ENCODE measurements around the gene ORAI2.
"Not testable (repeated sequence)": the region's sequence is repeated elsewhere in the genome, so short reads cannot be mapped to it uniquely, and the experiment has no call there.

The ORAI2 gene

DNA sequence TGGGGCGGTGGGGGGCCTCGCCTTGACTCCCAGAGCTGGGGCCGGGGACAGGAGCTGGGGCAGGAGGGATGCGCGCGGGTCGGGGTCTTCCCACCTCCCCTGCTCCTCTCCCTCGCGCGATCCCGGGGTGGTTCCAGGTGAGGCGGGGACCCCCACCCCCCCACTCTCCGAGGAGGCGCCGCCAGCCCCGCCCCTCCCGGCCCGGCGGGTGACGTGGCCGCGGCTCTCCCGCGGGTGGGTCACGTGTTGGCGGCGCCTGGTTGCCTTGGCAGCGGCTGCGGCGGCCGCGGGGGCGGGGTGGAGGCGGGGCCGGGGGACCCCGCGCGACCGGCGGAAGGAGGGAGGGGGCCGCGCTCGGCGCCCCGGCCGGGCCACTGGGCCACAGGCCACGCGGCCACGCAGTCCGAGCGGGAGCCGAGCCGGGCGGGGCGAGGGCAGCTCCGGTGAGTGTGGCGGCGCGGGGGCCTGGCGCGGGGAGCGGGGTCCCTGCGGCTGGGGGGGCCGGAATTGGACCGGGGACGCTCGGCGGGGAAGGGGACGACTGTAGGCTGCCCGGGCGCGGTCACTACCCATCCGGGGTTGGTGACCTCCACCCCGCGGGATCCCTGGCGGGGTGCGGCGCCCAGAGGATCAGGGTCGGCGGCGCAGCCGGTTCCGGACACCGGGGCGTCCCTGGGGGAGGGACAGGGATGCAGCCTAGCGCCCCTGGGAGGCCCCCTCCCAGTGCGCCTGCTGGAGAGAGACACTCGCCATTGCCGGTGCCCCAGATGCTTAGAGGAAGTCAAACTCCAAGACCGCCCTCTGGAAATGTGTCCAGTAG is at the start of gene ORAI2:
TSS of gene ORAI2 (plus strand) at position 357 of the 820 bp plus-strand sequence. CDS start 5,382 bp downstream, outside the sequence.
- DNase-seq (ENCODE audit: low read depth, low spot score): no peak

DNA sequence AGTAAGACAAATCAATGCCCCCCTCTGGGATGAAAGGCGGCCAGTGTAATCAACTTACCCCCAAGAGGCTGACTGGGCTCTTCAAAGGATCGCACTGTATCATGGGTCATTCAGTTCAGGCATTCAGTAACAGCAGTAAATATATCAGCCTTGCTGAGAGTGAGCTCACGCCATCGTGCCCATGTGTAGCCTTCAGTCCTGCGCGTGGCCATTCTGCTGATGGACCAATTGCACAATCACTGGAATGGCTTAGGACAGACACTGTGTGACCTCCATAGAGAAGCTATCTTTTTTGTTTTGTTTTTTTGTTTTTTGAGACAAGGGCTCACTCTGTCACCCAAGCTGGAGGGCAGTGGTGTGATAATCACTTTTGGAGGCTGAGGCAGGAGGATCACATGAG is 46.3 kb upstream of the ORAI2 start:
- DNase-seq (ENCODE audit: low read depth, low spot score): no peak

GRCh38 chr7:102389810-102390209 is 43.6 kb upstream of the ORAI2 start:
- no peak for DNase-seq (ENCODE audit: low read depth, low spot score)

DNA sequence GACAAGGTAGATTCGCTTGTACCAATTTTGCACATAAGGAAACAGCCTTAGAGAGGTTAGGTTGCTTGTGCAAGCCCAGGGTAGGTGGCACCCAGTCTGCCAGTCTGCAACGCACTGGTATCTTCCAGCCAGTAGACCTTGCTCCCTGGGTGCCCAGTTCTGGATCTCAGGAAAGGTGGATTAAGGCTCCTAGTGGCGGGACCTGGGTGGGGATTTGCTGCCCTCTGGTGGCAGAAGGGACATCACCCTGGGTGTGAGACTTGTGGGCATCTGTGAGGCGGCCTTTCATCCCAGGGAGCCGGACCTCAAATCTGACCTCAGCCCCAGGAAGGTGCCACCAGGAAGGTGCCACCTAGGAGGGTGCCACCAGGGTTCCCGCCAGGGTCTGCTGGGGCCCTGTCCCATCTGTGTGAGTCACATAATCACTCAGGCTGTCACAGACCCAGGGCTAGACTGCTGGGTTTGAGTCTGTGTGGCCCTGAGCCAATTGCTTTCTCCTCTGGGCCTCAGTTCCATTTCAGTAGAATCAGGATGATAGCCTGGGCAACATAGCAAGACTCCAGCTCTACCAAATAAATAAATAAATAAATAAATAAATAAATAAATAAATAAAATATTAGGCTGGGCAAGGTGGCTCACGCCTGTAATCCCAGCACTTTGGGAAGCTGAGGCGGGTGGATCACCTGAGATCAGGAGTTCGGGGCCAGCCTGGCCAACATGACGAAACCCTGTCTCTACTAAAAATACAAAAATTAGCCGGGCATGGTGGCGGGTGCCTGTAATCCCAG is 42.5 kb upstream of the ORAI2 start:
- peak; percentile 53 for DNase-seq (ENCODE audit: low read depth, low spot score)

DNA sequence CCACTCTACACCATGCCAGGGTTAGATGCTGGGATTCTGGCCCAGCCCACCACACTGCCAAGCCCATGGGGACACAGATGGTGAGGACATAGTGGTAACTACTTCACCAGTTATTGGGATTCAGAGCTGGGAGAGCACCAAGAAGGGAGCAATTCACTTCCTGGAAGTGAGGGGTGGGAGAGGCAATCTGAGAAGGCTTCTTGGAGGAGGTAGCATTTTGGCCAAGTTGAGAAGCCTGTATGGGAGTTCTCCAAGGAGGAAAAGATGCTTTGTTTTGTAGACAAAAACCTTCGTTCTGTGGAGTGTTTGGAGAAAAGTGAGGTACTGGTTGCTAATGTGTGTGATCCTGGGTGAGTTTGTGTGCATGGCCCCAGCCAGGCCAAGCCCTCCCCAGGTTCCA is 41.0 kb upstream of the ORAI2 start:
- DNase-seq (ENCODE audit: low read depth, low spot score): no peak

- DNase-seq (ENCODE audit: low read depth, low spot score): no peak
Observed at GRCh38 chr7:102393467-102393866, 39.9 kb upstream of the ORAI2 start.

DNA sequence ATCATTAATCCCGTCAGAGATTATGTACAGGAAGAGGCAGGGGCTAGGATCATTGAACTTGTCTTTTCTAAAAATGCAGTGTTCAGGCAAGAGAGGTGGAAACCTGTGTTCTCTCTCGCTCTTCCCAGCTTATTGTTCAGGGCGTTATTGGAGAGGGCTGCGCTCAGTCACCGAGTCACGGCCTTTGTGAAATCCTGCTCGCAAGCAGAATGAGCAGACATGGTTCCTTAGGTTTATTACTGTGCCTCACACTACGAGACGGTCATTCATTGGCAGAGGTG is 37.8 kb upstream of the ORAI2 start:
- no peak for DNase-seq (ENCODE audit: low read depth, low spot score)

GRCh38 chr7:102395873-102396709 is 37.3 kb upstream of the ORAI2 start, which contains the start of gene PRKRIP1:
Gene PRKRIP1 (plus strand): TSS chr7:102396363. CDS start chr7:102396412, 49 bp downstream.
- peak; percentile 83 for DNase-seq (ENCODE audit: low read depth, low spot score)

- DNase-seq (ENCODE audit: low read depth, low spot score): no peak
Observed at GRCh38 chr7:102396710-102397019, 36.7 kb upstream of the ORAI2 start.

GRCh38 chr7:102398543-102398942 is 34.8 kb upstream of the ORAI2 start:
- no peak for DNase-seq (ENCODE audit: low read depth, low spot score)

- DNase-seq (ENCODE audit: low read depth, low spot score): no peak
Observed at GRCh38 chr7:102400360-102400759, 33.0 kb upstream of the ORAI2 start.

GRCh38 chr7:102403563-102403962 is 29.8 kb upstream of the ORAI2 start:
- DNase-seq (ENCODE audit: low read depth, low spot score): no peak

DNA sequence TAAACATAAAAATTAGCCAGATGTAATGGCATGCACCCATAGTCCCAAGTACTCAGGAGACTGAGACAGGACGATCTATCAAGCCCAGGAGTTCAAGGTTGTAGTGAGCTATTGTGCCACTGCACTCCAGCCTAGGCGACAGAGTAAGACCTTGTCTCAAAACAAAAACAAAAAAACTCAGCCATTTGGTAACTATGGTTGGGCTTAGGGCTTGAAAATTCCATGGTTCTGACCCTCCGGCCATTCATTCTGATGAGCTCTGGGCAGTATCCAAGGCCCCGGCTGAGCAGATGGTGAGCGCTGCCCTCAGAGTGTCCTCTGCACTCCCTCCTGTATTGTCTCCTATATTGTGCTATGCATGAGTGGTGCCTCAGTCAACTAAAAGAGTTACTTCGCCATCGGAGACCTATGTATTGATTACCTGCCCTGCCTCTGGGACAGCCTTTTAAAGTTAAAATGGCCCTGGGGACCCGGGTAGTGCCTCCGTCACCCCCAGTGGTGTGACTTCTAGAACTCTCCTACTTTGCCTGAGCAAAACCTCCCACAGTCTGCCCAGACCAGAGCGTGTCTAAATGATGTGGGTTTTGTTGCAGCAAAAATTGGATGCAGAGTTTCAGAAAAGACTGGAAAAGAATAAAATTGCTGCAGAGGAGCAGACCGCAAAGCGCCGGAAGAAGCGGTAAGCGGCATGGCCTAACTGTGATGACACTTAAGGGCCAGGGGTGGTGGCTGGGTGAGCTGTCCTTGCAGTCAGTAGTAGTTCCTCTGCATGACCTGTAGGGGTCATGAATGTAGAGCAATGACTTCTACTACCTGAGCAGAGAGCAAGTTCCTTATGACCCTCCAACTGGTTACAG is 29.1 kb upstream of the ORAI2 start:
- no peak for DNase-seq (ENCODE audit: low read depth, low spot score)

GRCh38 chr7:102404862-102405188 is 28.6 kb upstream of the ORAI2 start:
- DNase-seq (ENCODE audit: low read depth, low spot score): not testable (repeated sequence)

DNA sequence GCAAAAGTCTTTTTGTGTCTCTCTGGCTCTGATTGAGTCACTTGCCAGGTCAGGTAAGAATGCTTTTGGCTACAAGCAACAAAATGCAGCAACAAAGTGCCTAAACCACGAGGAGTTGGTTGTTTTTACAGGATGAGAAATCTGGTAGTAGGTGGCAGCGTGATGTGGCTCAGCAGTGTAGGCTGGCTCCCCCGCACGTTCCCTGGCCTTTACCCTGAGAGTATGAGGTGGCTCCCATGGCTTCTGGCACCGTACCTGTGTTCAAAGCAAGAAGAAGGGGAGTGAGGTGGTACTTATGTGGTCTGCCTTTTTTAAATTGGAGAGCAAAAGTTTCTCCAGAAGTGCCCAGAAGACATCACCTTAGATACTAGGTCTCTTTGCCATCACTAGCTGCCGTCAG is 25.5 kb upstream of the ORAI2 start:
- no peak for DNase-seq (ENCODE audit: low read depth, low spot score)

GRCh38 chr7:102408530-102408929 is 24.8 kb upstream of the ORAI2 start:
- DNase-seq (ENCODE audit: low read depth, low spot score): not testable (repeated sequence)

DNA sequence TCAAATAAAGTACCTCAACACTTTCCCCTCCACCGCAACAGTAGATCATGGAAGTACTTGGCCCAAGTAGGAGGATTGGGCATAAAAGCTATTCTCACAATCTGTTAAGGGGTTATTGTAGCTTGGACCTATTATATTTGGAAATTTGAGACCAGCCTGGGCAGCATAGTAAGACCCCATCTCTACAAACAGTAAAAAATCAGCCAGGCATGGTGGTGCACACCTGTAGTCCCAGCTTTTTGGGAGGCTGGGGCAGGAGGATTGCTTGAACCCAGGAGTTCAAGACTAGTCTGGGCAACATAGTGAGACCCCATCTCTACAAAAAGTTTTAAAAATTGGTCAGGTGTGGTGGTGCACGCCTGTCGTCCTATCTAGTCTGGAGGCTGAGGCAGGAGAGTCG is 24.0 kb upstream of the ORAI2 start:
- DNase-seq (ENCODE audit: low read depth, low spot score): no peak

GRCh38 chr7:102410123-102410522 is 23.3 kb upstream of the ORAI2 start:
- no peak for DNase-seq (ENCODE audit: low read depth, low spot score)

DNA sequence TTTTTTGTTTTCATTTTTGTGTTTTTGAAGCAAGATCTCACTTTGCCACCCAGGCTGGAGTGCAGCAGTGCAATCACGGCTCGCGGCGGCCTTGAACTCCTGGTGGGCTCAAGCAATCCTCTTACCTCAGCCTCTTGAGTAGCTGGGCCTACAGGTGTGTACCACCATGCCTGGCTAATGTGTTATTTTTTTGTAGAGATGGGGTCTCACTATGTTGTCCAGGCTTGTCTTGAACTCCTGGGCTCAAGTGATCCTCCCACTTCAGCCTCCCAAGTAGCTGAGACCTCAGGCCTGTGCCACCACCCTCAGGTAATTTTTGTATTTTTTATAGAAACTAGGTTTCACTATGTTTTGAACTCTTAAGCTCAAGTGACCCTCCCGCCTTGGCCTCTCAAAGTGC is 22.5 kb upstream of the ORAI2 start:
- no peak for DNase-seq (ENCODE audit: low read depth, low spot score)

- DNase-seq (ENCODE audit: low read depth, low spot score): no peak
Observed at GRCh38 chr7:102412548-102412947, 20.8 kb upstream of the ORAI2 start.

DNA sequence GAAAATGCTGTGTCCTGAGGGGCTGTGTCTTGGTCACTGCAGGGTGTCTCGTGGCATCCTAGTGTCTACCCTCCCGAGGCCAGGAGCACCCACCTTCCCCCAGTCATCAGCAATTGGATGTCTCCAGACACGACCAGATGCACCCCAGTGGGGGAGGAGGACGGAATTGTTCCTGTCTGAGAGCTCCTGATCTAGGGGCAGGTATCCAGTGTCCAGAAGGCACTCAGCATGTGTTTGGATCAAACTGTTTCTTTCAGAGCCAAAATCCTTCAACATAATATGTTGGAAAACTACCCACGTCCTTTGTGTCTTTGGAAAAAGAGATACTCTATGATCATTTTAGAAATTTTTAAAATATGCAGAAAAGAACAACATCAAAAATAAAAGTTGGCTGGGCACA is 20.3 kb upstream of the ORAI2 start:
- no peak for DNase-seq (ENCODE audit: low read depth, low spot score)

DNA sequence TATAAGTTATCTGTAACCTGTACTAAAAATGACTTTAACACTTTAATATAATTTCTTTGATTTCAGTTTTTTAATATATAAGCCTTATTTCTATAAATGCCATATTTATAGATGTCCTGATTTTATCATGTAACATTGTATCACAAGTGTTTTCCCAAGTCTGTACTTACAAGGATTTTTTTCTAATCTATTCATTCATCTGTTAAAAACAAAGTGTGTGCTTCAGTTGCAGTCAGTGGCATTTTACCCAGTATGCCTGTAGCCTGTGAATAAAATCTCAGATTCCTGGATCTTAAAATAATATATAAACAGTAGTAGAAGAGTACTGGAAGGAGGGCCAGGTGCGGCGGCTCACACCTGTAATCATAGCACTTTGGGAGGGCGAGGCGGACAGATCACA is 19.8 kb upstream of the ORAI2 start:
- DNase-seq (ENCODE audit: low read depth, low spot score): no peak
